Heart right ventricle (tissue), 16 donors: ENCODE data around the gene CABCOCO1. TPM values are rescaled to one million over a fixed set of nuclear protein-coding genes. Genes with fewer than 3 reads are reported as not detected.

Experiments used
- ATAC-seq, 8 donors: fragments of 200-7000 bp; cut with Tn5 transposase; one replicate each; pipeline ENCODE4 v1.9.1; 2020; ENCODE audit warnings: mild to moderate bottlenecking in 8 of 8, moderate library complexity in 8 of 8, moderate number of reproducible peaks in 1 of 8
- DNase-seq, 2 donors: peaks; one replicate each; pipeline ENCODE4 v3.0.0-alpha.2; 2020
- H3K27ac ChIP-seq, 10 donors: fragments of 200-600 bp; sonication (generic) in 2 of 10; one replicate each; pipeline versions ENCODE4 v1.5.0 to v1.8.0; 2020 to 2022; ENCODE audit warnings: mild to moderate bottlenecking in 3 of 10
- H3K27me3 ChIP-seq, 7 donors: fragments of 200-600 bp; one replicate each; pipeline ENCODE4 v1.8.0; 2021 to 2022; ENCODE audit warnings: mild to moderate bottlenecking in 2 of 7
- H3K36me3 ChIP-seq, 9 donors: fragments of 200-600 bp; sonication (generic) in 1 of 9; one replicate each; pipeline versions ENCODE4 v1.5.0 to v1.8.0; 2020 to 2022; ENCODE audit warnings: mild to moderate bottlenecking in 2 of 9
- H3K4me1 ChIP-seq, 9 donors: fragments of 200-600 bp; sonication (generic) in 1 of 9; one replicate each; pipeline versions ENCODE4 v1.5.0 to v1.8.0; 2020 to 2022; ENCODE audit warnings: mild to moderate bottlenecking in 4 of 9
- H3K4me3 ChIP-seq, 10 donors: fragments of 200-600 bp; sonication (generic) in 2 of 10; one replicate each; pipeline versions ENCODE4 v1.5.0 to v1.8.0; 2020 to 2022; ENCODE audit warnings: mild to moderate bottlenecking in 7 of 10, moderate library complexity in 2 of 10
- H3K9me3 ChIP-seq, 11 donors: fragments of 200-600 bp in 10 of 11; sonication (generic) in 2 of 11; one replicate each; pipeline versions ENCODE4 v1.5.0 to v1.8.0; 2013 to 2022; ENCODE audit warnings: mild to moderate bottlenecking in 2 of 11, control low read depth in 1 of 11, moderate library complexity in 1 of 11
- CTCF ChIP-seq, 9 donors: fragments of 200-600 bp; sonication (generic) in 2 of 9; IDR thresholded peaks; one replicate each; pipeline versions ENCODE4 v1.5.0 to v1.8.0; 2021 to 2022; ENCODE audit warnings: antibody characterized with exemption in 9 of 9, mild to moderate bottlenecking in 5 of 9, moderate library complexity in 1 of 9
- WGBS, 2 donors: extraction: QIAGEN DNeasy Blood & Tissue Kit; methylation state at CpG; one replicate each; pipeline ENCODE4 v1.1.7; 2013; ENCODE audit warnings: inconsistent platforms in 1 of 2; 5-methylcytosine and 5-hydroxymethylcytosine counted together
- intact Hi-C, 10 donors: fragments of 100-400 bp; cut with DNase I; formaldehyde crosslinking; loops; one replicate each; pipeline versions ENCODE4 v1.11.1 to v1.14.2; 2022
- polyA plus RNA-seq, 2 donors: library from polyadenylated mRNA; stranded (reverse); fragments of 200-250 nt; gene quantifications; one replicate each; pipeline ENCODE4 v1.2.3, GENCODE V29; 2013
- total RNA-seq, 10 donors: library from RNA; stranded (reverse); fragmentation: NEBNext Ultra II Directional in 3 of 10; extraction: Animal tissue kit (Norgen Biotek cat#: 25700) in 3 of 10; gene quantifications; one replicate each; pipeline versions ENCODE4 v1.2.1 to v1.2.4, GENCODE V29; 2021 to 2023
- donor health status: Arrhythmogenic right ventricular cardiomyopathy.
- donor health status: ischemic (EF 13 %, LVEDD 7.1; RV severe dilation, severe dysfunction).
- donor health status: healthy with polysubstance abuse.
- donor health status: DM: no; HTN: yes; CAD: no.
- donor health status: DM: no; HTN: no; CAD: no.
- donor health status: ischemic (EF 25% LVEDD 6.9; RV normal size, moderate dysfunction).
- donor health status: ischemic (EF 25% LVEDD 5.7; RV mildly dilated, moderate dysfunction).
- donor health status: healthy.
- donor health status: DM: yes; HTN: yes; CAD: no.
- donor health status: Ischemic cardiomyopathy.
- donor health status: ischemic (EF 35%, LVEDD 5.7; RV mildly dilated, moderate dysfunction).
- donor health status: nonischemic (EF 11% LVEDD 7.7; RV severe dilation, severe dysfunction).
- donor health status: DM: yes; HTN: yes; CAD: no.
- donor health status: PGD.
- donor health status: ischemic (EF 29% LVEDD 5.4; RV normal size, mild dysfunction).
- donor health status: nonischemic (EF 23%, LVEDD 6.1; RV moderate dilation, normal function).

Gene CABCOCO1
- total and polyA plus RNA-seq, 12 donors = 0.03 to 0.15 TPM; not detected in 10

DNA sequence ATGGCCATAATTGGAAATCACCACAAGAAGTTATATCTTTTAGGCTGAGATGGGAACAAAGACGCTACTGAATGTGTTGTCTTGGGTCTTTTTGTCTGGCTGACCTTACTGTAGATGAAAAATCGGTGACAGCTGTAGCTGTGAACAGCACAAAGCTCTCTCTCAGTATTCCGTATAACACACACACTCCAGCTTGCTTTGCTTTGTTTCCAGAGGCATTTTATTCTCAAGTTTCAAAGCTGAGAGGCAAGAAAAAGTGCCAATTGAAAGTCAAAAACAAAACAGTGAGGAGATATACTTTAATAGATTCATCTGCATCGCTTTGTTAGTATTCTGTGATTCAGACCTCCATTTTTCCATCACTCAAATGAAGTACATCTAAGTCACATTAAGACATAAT, 39.6 kb upstream of the CABCOCO1 start:
- Histone ChIP-seq H3K9me3 (no peaks in the 10 kb centered on the region), H3K4me1 (peaks cover 0 to 7% (median 0%) of the 10 kb centered on the region in 9 donors), H3K36me3 (no peaks in the 10 kb centered on the region), H3K27ac (no peak overlapping the region), H3K4me3 (no peak overlapping the region), H3K27me3 (peaks cover 0 to 32% (median 0%) of the 10 kb centered on the region in 7 donors)
- 55% methylated on average over 4 of the region's 4 CpGs for WGBS, 2 donors
- ATAC-seq = no peak
- TF ChIP-seq CTCF (IDR thresholded peaks at IDR 0.05) = no peak
- intact Hi-C loops = no loop called here
- DNase-seq = no peak

GRCh38 chr10:61626209-61626608, 36.5 kb upstream of the CABCOCO1 start:
- no peak for ATAC-seq
- no peak for TF ChIP-seq CTCF (IDR thresholded peaks at IDR 0.05)
- 93 to 96% methylated on average over 2 of the region's 2 CpGs for WGBS, 2 donors

GRCh38 chr10:61627266-61627665, 35.5 kb upstream of the CABCOCO1 start:
- no peak overlapping the region for H3K4me3 ChIP-seq
- no peak for ATAC-seq
- no peak overlapping the region for H3K27ac ChIP-seq
- TF ChIP-seq CTCF (IDR thresholded peaks at IDR 0.05) = no peak
- H3K9me3 ChIP-seq = no peaks in the 10 kb centered on the region
- 95% methylated on average over 5 of the region's 5 CpGs for WGBS, 2 donors
- no peaks in the 10 kb centered on the region for H3K4me1 ChIP-seq
- H3K27me3 ChIP-seq = peaks cover 0 to 13% (median 0%) of the 10 kb centered on the region in 7 donors
- H3K36me3 ChIP-seq = no peaks in the 10 kb centered on the region
- intact Hi-C loops = no loop called here
- no peak for DNase-seq

More at GRCh38 chr10:61626209-61626608, 36.5 kb upstream of the CABCOCO1 start:
- intact Hi-C loops = no loop called here
- Histone ChIP-seq H3K27me3 (peaks cover 0 to 21% (median 0%) of the 10 kb centered on the region in 7 donors), H3K9me3 (no peaks in the 10 kb centered on the region), H3K27ac (no peak overlapping the region), H3K4me3 (no peak overlapping the region), H3K36me3 (no peaks in the 10 kb centered on the region), H3K4me1 (peaks cover 0 to 5% (median 0%) of the 10 kb centered on the region in 9 donors)
- DNase-seq = no peak

DNA sequence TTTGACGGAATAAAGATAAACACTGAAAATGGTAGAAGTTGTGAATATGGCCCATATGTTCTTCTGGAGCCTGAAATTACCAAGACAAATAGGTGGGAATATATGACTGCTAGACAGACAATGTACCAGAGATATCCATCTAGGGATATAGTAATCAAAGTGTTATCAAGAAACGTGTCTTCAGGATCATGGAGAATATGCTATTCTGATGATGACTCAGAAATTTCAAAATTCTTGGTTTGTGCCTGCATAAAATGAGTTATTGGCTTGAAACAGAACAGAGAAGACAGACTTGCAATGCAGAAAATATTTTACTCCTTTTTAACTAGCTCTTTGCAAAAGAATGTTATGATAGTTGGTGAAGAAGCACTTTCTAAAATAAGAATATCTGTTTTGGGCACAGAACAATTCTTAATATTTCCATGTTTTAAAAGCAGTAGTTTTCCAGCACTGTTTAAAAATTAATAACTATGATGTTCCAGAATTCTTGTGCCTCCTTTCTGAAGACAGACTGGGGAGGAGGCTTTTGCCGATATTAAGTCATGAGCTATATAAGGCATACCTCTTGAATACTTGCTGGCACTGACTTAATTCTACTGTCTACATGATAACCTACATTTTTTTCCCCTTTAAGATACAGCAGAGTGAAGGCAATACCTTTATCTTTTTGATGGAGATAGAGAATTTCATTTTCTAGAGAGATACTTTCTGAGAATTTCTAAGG, 34.4 kb upstream of the CABCOCO1 start:
- H3K27me3 ChIP-seq = peaks cover 0 to 5% (median 0%) of the 10 kb centered on the region in 7 donors
- no peak for DNase-seq
- ATAC-seq = no peak
- H3K36me3 ChIP-seq = no peaks in the 10 kb centered on the region
- H3K9me3 ChIP-seq = no peaks in the 10 kb centered on the region
- H3K4me1 ChIP-seq = no peaks in the 10 kb centered on the region
- H3K27ac ChIP-seq = no peak overlapping the region
- 64 to 69% methylated on average over 3 of the region's 3 CpGs for WGBS, 2 donors
- TF ChIP-seq CTCF (IDR thresholded peaks at IDR 0.05) = no peak
- no peak overlapping the region for H3K4me3 ChIP-seq
- intact Hi-C loops = no loop called here
